ENCODE results near the gene AUTS2.
A peak's percentile ranks its signal among the peaks of the same experiment; 100 is the strongest.

The AUTS2 gene

GRCh38 chr7:70005891-70006260, 407.6 kb downstream of the AUTS2 start:
- peak overlapping the region in 1 of 3 experiments; percentile 23 for H3K4me3 Mint-ChIP-seq
- no peaks in the 10 kb centered on the region for H3K9me3 Mint-ChIP-seq
- H3K27ac Mint-ChIP-seq: peak overlapping the region in 2 of 3 experiments; percentile 46 to 80
- H3K36me3 Mint-ChIP-seq (ENCODE audit: low read depth): no peaks in the 10 kb centered on the region
- H3K4me1 Mint-ChIP-seq: peaks cover 19% of the 10 kb centered on the region
- no peak for TF ChIP-seq CTCF (IDR thresholded peaks at IDR 0.05; ENCODE audit: unreplicated experiment in 3 of 3)
- no peaks in the 10 kb centered on the region for H3K27me3 Mint-ChIP-seq (ENCODE audit: low read depth)

- Mint-ChIP-seq H3K4me1 (peaks cover 19% of the 10 kb centered on the region), H3K27me3 (ENCODE audit: low read depth) (no peaks in the 10 kb centered on the region), H3K27ac (peak overlapping the region; percentile 15 to 80 (median 46)), H3K36me3 (ENCODE audit: low read depth) (no peaks in the 10 kb centered on the region), H3K9me3 (no peaks in the 10 kb centered on the region), H3K4me3 (peak overlapping the region in 1 of 3 experiments; percentile 23)
- no peak for TF ChIP-seq CTCF (IDR thresholded peaks at IDR 0.05; ENCODE audit: unreplicated experiment in 3 of 3)
These were observed 408.1 kb downstream of the AUTS2 start for GRCh38 chr7:70006261-70006920.

GRCh38 chr7:70008466-70008865, 410.2 kb downstream of the AUTS2 start:
- peaks cover 4% of the 10 kb centered on the region for H3K27me3 Mint-ChIP-seq (ENCODE audit: low read depth)
- no peaks in the 10 kb centered on the region for H3K9me3 Mint-ChIP-seq

GRCh38 chr7:70014472-70015177, 416.4 kb downstream of the AUTS2 start:
- peak overlapping the region in 1 of 3 experiments; percentile 4 for H3K27ac Mint-ChIP-seq

More at GRCh38 chr7:70008466-70008865, 410.2 kb downstream of the AUTS2 start:
- Mint-ChIP-seq H3K36me3 (ENCODE audit: low read depth) (no peaks in the 10 kb centered on the region), H3K4me1 (peaks cover 34% of the 10 kb centered on the region), H3K4me3 (no peak overlapping the region), H3K27ac (no peak overlapping the region)
- TF ChIP-seq CTCF (IDR thresholded peaks at IDR 0.05; ENCODE audit: unreplicated experiment in 3 of 3): no peak

GRCh38 chr7:70015353-70015752, 417.1 kb downstream of the AUTS2 start:
- Mint-ChIP-seq H3K27me3 (ENCODE audit: low read depth) (peaks cover 4% of the 10 kb centered on the region), H3K4me3 (no peak overlapping the region), H3K36me3 (ENCODE audit: low read depth) (no peaks in the 10 kb centered on the region), H3K4me1 (peaks cover 34% of the 10 kb centered on the region), H3K9me3 (no peaks in the 10 kb centered on the region), H3K27ac (no peak overlapping the region)
- no peak for TF ChIP-seq CTCF (IDR thresholded peaks at IDR 0.05; ENCODE audit: unreplicated experiment in 3 of 3)

More at GRCh38 chr7:70014472-70015177, 416.4 kb downstream of the AUTS2 start:
- no peak for TF ChIP-seq CTCF (IDR thresholded peaks at IDR 0.05; ENCODE audit: unreplicated experiment in 3 of 3)
- Mint-ChIP-seq H3K4me3 (no peak overlapping the region), H3K27me3 (ENCODE audit: low read depth) (peaks cover 4% of the 10 kb centered on the region), H3K36me3 (ENCODE audit: low read depth) (no peaks in the 10 kb centered on the region), H3K9me3 (no peaks in the 10 kb centered on the region), H3K4me1 (peaks cover 34% of the 10 kb centered on the region)
